GM23248 (cell line): ENCODE data around the gene TFEB.

Experiments used
- EZH2 ChIP-seq: fragments of 200-600 bp; sonication (generic); IDR thresholded peaks from 2 replicates; pipeline ENCODE4 v1.6.1; 2018; ENCODE audit warnings: antibody characterized with exemption, mild to moderate bottlenecking; ENCODE audit not compliant: insufficient read depth, poor library complexity, severe bottlenecking
- EZH2phosphoT487 ChIP-seq: fragments of 200-600 bp; sonication (generic); IDR thresholded peaks from 2 replicates; pipeline ENCODE4 v1.6.1; 2018; ENCODE audit warnings: antibody characterized with exemption, moderate library complexity, mild to moderate bottlenecking, low read depth; ENCODE audit not compliant: insufficient read depth

- TF ChIP-seq EZH2: no peak
- TF ChIP-seq EZH2phosphoT487: no peak
Measured at GRCh38 chr6:41671376-41671775, 64.0 kb downstream of the TFEB start.
